ENCODE results near the gene ABHD12B. TPM values are rescaled to one million over a fixed set of nuclear protein-coding genes. Genes with fewer than 3 reads are reported as not detected.

The ABHD12B gene
- polyA plus RNA-seq, 3 donors: 0.45 to 0.54 TPM; not detected in 1

GRCh38 chr14:50926851-50927386 lies 55.1 kb downstream of the ABHD12B start:
- Mint-ChIP-seq H3K27ac (peak overlapping the region; percentile 88 to 97 (median 96)), H3K9me3 (no peaks in the 10 kb centered on the region), H3K36me3 (peaks cover 41 to 58% of the 10 kb centered on the region in 2 donors), H3K27me3 (ENCODE audit: low read depth in 3 of 3) (no peaks in the 10 kb centered on the region), H3K4me3 (peak overlapping the region in 1 of 2 donors; percentile 69), H3K4me1 (peaks cover 54% of the 10 kb centered on the region)
- WGBS (ENCODE audit: insufficient coverage): 0% methylated on average over 2 of the region's 3 CpGs
- Histone ChIP-seq H2AFZ (ENCODE audit: insufficient read depth, low read depth, low read length, poor library complexity, severe bottlenecking) (peak overlapping the region; percentile 51), H3K36me3 (replicated peaks in 1 of 2; ENCODE audit: control insufficient read depth in 1 of 2, insufficient read depth in 2 of 2, low read length in 2 of 2) (peaks cover 47 to 55% of the 10 kb centered on the region in 2 donors), H3K9me3 (replicated peaks in 1 of 2; ENCODE audit: control insufficient read depth in 1 of 2, insufficient read depth in 1 of 2, low read length in 2 of 2) (no peaks in the 10 kb centered on the region), H3K4me3 (replicated peaks in 1 of 3; ENCODE audit: low read depth in 2 of 3, low read length in 3 of 3) (peak overlapping the region in 2 of 3 experiments; percentile 10 to 59), H3K27ac (ENCODE audit: low read depth in 1 of 2, low read length in 2 of 2) (peak overlapping the region; percentile 88 to 93), H3K9ac (ENCODE audit: insufficient read depth, low read length, poor library complexity, severe bottlenecking) (peak overlapping the region; percentile 32), H3K27me3 (ENCODE audit: control insufficient read depth in 2 of 2, insufficient read depth in 2 of 2, low read length in 2 of 2) (no peaks in the 10 kb centered on the region), H3K4me2 (replicated peaks; ENCODE audit: extremely low read depth, low read length, poor library complexity, severe bottlenecking) (peak overlapping the region; percentile 61), H3K79me2 (ENCODE audit: insufficient read depth, low read length) (peaks cover 42% of the 10 kb centered on the region), H3K4me1 (ENCODE audit: control insufficient read depth in 1 of 2, insufficient read depth in 2 of 2, low read length in 2 of 2) (peaks cover 58 to 61% of the 10 kb centered on the region in 2 donors), H4K20me1 (ENCODE audit: insufficient read depth, low read length) (no peaks in the 10 kb centered on the region)
- TF ChIP-seq, protein P1, sequence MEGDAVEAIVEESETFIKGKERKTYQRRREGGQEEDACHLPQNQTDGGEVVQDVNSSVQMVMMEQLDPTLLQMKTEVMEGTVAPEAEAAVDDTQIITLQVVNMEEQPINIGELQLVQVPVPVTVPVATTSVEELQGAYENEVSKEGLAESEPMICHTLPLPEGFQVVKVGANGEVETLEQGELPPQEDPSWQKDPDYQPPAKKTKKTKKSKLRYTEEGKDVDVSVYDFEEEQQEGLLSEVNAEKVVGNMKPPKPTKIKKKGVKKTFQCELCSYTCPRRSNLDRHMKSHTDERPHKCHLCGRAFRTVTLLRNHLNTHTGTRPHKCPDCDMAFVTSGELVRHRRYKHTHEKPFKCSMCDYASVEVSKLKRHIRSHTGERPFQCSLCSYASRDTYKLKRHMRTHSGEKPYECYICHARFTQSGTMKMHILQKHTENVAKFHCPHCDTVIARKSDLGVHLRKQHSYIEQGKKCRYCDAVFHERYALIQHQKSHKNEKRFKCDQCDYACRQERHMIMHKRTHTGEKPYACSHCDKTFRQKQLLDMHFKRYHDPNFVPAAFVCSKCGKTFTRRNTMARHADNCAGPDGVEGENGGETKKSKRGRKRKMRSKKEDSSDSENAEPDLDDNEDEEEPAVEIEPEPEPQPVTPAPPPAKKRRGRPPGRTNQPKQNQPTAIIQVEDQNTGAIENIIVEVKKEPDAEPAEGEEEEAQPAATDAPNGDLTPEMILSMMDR (IDR thresholded peaks at IDR 0.05): no peak
- intact Hi-C loops (cut with micrococcal nuclease): loop anchor here (10.0 kb wide), 2 partner anchors 102 to 112 kb away; no protein-coding TSS in a partner anchor
- DNase-seq: peak; percentile 44 to 70 (median 63)

DNA sequence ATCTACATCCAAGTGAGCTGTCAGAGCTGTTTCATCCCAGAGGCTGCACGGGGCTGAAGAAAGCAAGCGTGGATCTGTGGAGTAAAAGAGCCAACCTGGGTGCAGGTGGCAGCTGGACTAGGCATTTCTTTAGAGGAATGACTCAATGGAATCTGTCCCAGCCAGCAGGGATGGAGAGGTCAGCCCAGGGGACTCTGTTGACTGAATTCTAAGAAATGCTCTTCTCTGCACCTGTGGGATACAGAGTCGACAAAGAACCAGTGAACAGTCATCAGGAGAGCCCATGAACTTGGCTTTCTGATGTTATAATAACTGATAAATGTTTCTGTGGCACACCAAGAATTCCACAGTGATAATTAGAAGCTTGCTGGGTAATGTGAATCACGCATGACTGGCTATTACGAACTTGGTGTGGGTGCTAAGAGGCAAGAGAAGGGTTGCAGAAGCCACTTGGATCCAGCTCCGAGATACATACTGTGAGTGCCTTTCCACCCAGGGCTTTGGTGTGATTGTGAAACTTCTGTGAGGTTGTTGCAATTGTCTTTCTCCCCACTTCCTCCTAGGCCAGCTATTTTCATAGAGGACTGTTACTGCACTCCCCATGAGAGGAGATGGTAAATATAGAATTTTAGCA lies 56.3 kb downstream of the ABHD12B start:
- DNase-seq: peak; percentile 87 to 91 (median 91)
- TF ChIP-seq, protein P1 (IDR thresholded peaks at IDR 0.05): no peak
- H3K4me1 ChIP-seq (ENCODE audit: control insufficient read depth in 1 of 2, insufficient read depth in 2 of 2, low read length in 2 of 2): peaks cover 70 to 73% of the 10 kb centered on the region in 2 donors
- no peaks in the 10 kb centered on the region for H3K9me3 ChIP-seq (replicated peaks in 1 of 2; ENCODE audit: control insufficient read depth in 1 of 2, insufficient read depth in 1 of 2, low read length in 2 of 2)
- peak overlapping the region; percentile 30 for H3K9ac ChIP-seq (ENCODE audit: insufficient read depth, low read length, poor library complexity, severe bottlenecking)
- H3K36me3 Mint-ChIP-seq: peaks cover 31 to 56% of the 10 kb centered on the region in 2 donors
- H2AFZ ChIP-seq (ENCODE audit: insufficient read depth, low read depth, low read length, poor library complexity, severe bottlenecking): peak overlapping the region; percentile 25
- peak overlapping the region; percentile 88 to 97 (median 96) for H3K27ac Mint-ChIP-seq
- H3K4me2 ChIP-seq (replicated peaks; ENCODE audit: extremely low read depth, low read length, poor library complexity, severe bottlenecking): peak overlapping the region; percentile 61
- H3K27me3 ChIP-seq (ENCODE audit: control insufficient read depth in 2 of 2, insufficient read depth in 2 of 2, low read length in 2 of 2): no peaks in the 10 kb centered on the region
- H3K27ac ChIP-seq (ENCODE audit: low read depth in 1 of 2, low read length in 2 of 2): peak overlapping the region; percentile 88 to 93
- no peaks in the 10 kb centered on the region for H3K9me3 Mint-ChIP-seq
- WGBS (ENCODE audit: insufficient coverage): 46% methylated on average over 5 of the region's 6 CpGs
- peaks cover 35 to 47% of the 10 kb centered on the region in 2 donors for H3K36me3 ChIP-seq (replicated peaks in 1 of 2; ENCODE audit: control insufficient read depth in 1 of 2, insufficient read depth in 2 of 2, low read length in 2 of 2)
- peak overlapping the region; percentile 31 to 79 for H3K4me3 Mint-ChIP-seq
- H4K20me1 ChIP-seq (ENCODE audit: insufficient read depth, low read length): no peaks in the 10 kb centered on the region
- H3K4me1 Mint-ChIP-seq: peaks cover 66% of the 10 kb centered on the region
- peak overlapping the region in 1 of 3 experiments; percentile 59 for H3K4me3 ChIP-seq (replicated peaks in 1 of 3; ENCODE audit: low read depth in 2 of 3, low read length in 3 of 3)
- no peaks in the 10 kb centered on the region for H3K27me3 Mint-ChIP-seq (ENCODE audit: low read depth in 3 of 3)
- intact Hi-C loops (cut with micrococcal nuclease): loop anchor here (1.0 to 10.0 kb wide), 4 partner anchors 8 to 113 kb away; no protein-coding TSS in a partner anchor
- H3K79me2 ChIP-seq (ENCODE audit: insufficient read depth, low read length): peaks cover 42% of the 10 kb centered on the region

All from CD14-positive monocyte (primary cell).